Retinal pigment epithelial cell (primary cell): Measurements from ENCODE around the gene SLFN11.
A peak's percentile ranks its signal among the peaks of the same experiment; 100 is the strongest.
"Not testable (repeated sequence)": the region's sequence is repeated elsewhere in the genome, so short reads cannot be mapped to it uniquely, and the experiment has no call there.

Experiments
- DNase-seq: peaks from one replicate; pipeline ENCODE4 v3.0.0-alpha.2; 2010; ENCODE audit warnings: low read depth
- H3K4me3 ChIP-seq: 2 replicates; pipeline ENCODE4 v1.5.1; 2011; ENCODE audit warnings: mild to moderate bottlenecking, low read length, control low read depth, moderate library complexity
- CTCF ChIP-seq: conservative IDR thresholded peaks from 2 replicates; pipeline ENCODE4 v1.5.1; 2011; ENCODE audit warnings: low read depth, low read length, control low read depth, inconsistent platforms

SLFN11 gene

GRCh38 chr17:35337364-35337763, 36.1 kb downstream of the SLFN11 start:
- no peak overlapping the region for H3K4me3 ChIP-seq
- TF ChIP-seq CTCF: no peak
- no peak for DNase-seq

- H3K4me3 ChIP-seq, DNase-seq: not testable (repeated sequence)
These were observed 39.8 kb downstream of the SLFN11 start for GRCh38 chr17:35333578-35333977.

GRCh38 chr17:35322749-35323148, 50.7 kb downstream of the SLFN11 start:
- no peak overlapping the region for H3K4me3 ChIP-seq
- TF ChIP-seq CTCF: no peak
- no peak for DNase-seq

- H3K4me3 ChIP-seq: no peak overlapping the region
- no peak for TF ChIP-seq CTCF
- no peak for DNase-seq
These were observed 57.5 kb downstream of the SLFN11 start for GRCh38 chr17:35315971-35316370.

GRCh38 chr17:35315283-35315682, 58.1 kb downstream of the SLFN11 start:
- H3K4me3 ChIP-seq: no peak overlapping the region
- no peak for TF ChIP-seq CTCF
- peak; percentile 46 for DNase-seq

- TF ChIP-seq CTCF: no peak
- no peak for DNase-seq
- no peak overlapping the region for H3K4me3 ChIP-seq
These were observed 58.8 kb downstream of the SLFN11 start for GRCh38 chr17:35314415-35315216.

- no peak for DNase-seq
- TF ChIP-seq CTCF: no peak
- H3K4me3 ChIP-seq: no peak overlapping the region
These were observed 59.5 kb downstream of the SLFN11 start for GRCh38 chr17:35313875-35314409.
